ENCODE results near the gene LY86.

- TF ChIP-seq POLR2AphosphoS2 (IDR thresholded peaks at IDR 0.05; ENCODE audit: low read length) = no peak
- no peak for TF ChIP-seq CTCF (IDR thresholded peaks at IDR 0.05 in 2 of 3, conservative IDR thresholded peaks at IDR 0.05 in 1 of 3; ENCODE audit: insufficient read depth in 2 of 3, low read depth in 1 of 3, low read length in 3 of 3)
- TF ChIP-seq POLR2A (conservative IDR thresholded peaks at IDR 0.05) = no peak
- TF ChIP-seq MLX (CRISPR knock-in tag; conservative IDR thresholded peaks at IDR 0.05) = no peak
Measured at GRCh38 chr6:6614096-6614982, 25.8 kb downstream of the LY86 start.
